ENCODE data around the gene CCDC175. TPM values are rescaled to one million over a fixed set of nuclear protein-coding genes. Genes with fewer than 3 reads are reported as not detected.

CCDC175 gene
- total RNA-seq (ENCODE audit: low replicate concordance) = 0.39 TPM in 1 of 2 replicates, not detected in the other
- long read RNA-seq = 0 reads

DNA sequence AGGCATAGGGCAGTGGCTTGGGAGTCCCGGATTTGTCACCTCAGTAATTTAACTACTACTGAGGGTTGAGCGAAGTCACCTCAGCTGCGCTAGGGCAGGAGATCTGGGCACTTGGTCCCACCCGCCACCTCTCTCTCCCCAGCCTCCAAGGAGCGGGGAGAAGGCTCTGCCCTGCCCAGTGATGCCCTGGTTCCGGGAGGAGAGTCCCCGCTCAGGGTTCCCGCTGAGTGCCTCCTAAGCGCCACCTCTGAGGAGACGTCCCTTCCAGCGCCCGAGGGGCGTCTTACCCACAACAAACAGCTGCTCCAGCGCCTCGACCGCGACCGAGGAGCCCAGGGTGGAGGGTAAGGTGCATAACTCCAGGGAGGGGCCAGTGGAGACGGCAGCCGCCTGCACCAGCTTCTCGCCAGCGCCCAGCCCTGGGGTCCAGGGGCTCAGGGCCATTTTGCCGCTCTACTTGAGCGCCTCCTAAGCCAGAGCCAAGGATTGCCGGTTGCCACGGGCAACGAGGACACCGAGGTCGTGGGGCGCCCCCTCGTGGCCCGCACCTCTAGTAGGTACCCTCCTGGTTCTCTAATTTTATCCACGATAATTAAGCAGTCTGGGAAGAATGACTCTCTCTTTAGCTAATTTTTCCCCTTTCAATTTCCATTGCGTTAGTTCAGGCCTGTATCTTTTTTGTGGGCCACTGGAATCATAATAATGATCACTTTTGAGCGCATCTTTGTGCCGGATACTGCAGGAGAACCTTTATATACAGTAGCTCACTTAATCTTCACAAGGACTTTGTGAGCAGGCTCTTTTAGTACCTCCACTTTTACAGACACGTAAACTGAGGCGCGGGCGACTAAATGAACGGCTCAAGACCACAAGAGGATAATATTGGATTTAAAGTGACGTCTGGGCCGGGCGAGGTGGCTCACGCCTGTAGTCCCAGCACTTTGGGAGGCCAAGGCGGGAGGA is at the start of gene CCDC175:
TSS of gene CCDC175 (minus strand) at position 481 of the 963 bp plus-strand sequence. CDS start at position 444, 37 bp downstream.
- peak; percentile 89 for DNase-seq (ENCODE audit: extremely low spot score, unreplicated experiment)
- H3K9me3 Mint-ChIP-seq = no peaks in the 10 kb centered on the region
- no peak within 1 kb of the TSS for H3K27ac Mint-ChIP-seq
- H3K36me3 Mint-ChIP-seq = no peaks in the 10 kb centered on the region
- TF ChIP-seq, protein P1, sequence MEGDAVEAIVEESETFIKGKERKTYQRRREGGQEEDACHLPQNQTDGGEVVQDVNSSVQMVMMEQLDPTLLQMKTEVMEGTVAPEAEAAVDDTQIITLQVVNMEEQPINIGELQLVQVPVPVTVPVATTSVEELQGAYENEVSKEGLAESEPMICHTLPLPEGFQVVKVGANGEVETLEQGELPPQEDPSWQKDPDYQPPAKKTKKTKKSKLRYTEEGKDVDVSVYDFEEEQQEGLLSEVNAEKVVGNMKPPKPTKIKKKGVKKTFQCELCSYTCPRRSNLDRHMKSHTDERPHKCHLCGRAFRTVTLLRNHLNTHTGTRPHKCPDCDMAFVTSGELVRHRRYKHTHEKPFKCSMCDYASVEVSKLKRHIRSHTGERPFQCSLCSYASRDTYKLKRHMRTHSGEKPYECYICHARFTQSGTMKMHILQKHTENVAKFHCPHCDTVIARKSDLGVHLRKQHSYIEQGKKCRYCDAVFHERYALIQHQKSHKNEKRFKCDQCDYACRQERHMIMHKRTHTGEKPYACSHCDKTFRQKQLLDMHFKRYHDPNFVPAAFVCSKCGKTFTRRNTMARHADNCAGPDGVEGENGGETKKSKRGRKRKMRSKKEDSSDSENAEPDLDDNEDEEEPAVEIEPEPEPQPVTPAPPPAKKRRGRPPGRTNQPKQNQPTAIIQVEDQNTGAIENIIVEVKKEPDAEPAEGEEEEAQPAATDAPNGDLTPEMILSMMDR (conservative IDR thresholded peaks at IDR 0.05) = peak; percentile 95
- H3K4me3 Mint-ChIP-seq = peak within 1 kb of the TSS; percentile 75
- H3K27me3 Mint-ChIP-seq = peaks cover 13% of the 10 kb centered on the region
- H3K4me1 Mint-ChIP-seq (ENCODE audit: unreplicated experiment) = no peaks in the 10 kb centered on the region

DNA sequence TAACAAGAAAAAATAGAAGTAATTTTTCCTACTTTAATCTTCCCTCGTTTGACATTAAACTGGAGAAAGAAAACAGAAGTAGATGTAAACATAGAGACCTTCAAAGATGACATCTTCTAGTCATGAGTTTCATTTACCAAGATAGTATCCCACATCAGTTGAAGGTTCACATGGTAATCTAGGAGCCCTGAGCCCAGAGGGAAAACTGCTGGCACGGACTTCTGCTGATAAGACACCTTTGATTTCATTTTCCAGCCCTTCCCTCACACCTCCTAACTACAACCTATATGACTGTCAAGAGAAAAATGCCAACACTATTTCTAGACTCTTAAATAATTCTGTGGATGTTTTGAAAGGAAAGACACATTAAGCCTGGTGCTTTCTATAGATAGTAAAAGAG is 46.0 kb upstream of the CCDC175 start:
- Mint-ChIP-seq H3K4me1 (ENCODE audit: unreplicated experiment) (no peaks in the 10 kb centered on the region), H3K4me3 (no peak overlapping the region), H3K27me3 (peaks cover 50% of the 10 kb centered on the region), H3K27ac (no peak overlapping the region), H3K9me3 (no peaks in the 10 kb centered on the region), H3K36me3 (no peaks in the 10 kb centered on the region)
- TF ChIP-seq, protein P1 (conservative IDR thresholded peaks at IDR 0.05) = no peak
- DNase-seq (ENCODE audit: extremely low spot score, unreplicated experiment) = no peak

DNA sequence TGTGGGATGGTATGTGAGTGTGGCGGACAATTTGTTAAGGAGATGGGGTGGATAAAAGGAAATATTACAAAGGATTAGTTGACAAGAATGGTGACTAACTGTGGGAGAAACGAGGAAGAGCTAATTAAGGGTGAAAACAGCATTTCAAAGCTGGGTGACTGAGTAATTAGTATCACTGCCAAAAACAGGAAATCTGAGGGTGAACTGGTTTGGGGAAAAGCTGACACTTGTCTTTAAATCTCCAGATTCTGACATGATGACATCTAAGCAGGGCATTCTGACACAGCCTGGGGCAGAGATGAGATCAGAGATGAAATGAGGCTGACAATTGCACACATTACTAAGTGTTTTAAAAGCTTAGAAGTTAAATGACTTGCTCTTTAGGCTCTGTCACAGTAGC is 42.4 kb upstream of the CCDC175 start:
- peaks cover 34% of the 10 kb centered on the region for H3K27me3 Mint-ChIP-seq
- no peaks in the 10 kb centered on the region for H3K9me3 Mint-ChIP-seq
- DNase-seq (ENCODE audit: extremely low spot score, unreplicated experiment) = no peak
- no peak overlapping the region for H3K4me3 Mint-ChIP-seq
- TF ChIP-seq, protein P1 (conservative IDR thresholded peaks at IDR 0.05) = no peak
- no peak overlapping the region for H3K27ac Mint-ChIP-seq
- no peaks in the 10 kb centered on the region for H3K4me1 Mint-ChIP-seq (ENCODE audit: unreplicated experiment)
- H3K36me3 Mint-ChIP-seq = no peaks in the 10 kb centered on the region

DNA sequence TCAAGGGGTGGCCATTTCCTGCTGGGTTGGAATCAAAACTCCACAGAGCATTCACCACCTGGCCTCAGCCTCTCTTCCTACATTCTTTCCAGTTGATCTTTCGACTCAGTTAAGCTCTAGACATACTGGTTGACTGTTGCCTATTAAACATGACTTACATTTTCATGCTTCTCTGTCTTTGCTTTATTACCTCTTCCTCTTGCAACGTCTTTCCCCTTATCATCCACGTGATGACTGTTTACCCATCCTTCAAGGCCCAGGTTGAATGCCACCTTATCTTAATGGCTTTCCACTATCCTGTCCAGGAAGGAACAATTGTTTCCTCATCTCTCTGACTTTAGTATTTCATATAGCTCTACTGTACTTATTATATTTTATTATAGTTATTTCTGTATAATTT is 24.4 kb upstream of the CCDC175 start:
- Mint-ChIP-seq H3K9me3 (no peaks in the 10 kb centered on the region), H3K27me3 (peaks cover 8% of the 10 kb centered on the region)

DNA sequence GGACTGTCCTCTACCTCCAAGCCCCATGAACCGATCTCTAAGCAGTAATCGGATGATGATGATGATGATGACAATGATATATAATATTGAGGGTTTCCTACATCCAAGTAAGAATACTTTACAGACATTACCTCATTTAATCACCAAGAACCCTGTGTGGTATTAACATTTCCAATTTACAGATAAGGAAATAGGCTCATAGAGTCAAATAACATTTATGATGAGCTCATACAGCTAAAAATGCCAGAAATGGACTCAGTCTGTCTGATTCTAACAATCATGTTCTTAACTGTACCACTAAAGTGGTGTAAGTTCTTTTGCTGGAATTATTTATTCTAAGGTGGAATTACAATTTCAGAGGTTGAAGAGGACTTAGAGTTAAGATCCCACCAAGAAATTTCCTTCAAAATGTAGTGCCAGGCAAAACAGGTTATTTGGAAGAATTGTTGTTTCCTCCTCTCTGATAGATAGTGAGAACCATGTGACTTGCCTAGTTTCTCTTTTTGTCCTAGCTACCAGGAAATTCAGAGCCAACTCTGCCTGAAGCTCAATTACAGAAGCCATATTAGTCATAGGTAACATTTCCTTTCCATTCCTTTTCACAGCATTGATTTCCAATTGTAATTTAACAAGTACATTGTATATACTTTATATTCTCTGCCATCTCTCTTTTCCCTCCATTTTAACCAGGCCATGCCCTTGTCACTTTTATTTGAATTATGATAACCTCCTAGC is 23.8 kb upstream of the CCDC175 start:
- H3K9me3 Mint-ChIP-seq = no peaks in the 10 kb centered on the region

More for the DNA sequence above, 24.4 kb upstream of the CCDC175 start:
- no peak for DNase-seq (ENCODE audit: extremely low spot score, unreplicated experiment)
- no peak overlapping the region for H3K4me3 Mint-ChIP-seq
- H3K27ac Mint-ChIP-seq = no peak overlapping the region
- H3K4me1 Mint-ChIP-seq (ENCODE audit: unreplicated experiment) = no peaks in the 10 kb centered on the region
- H3K36me3 Mint-ChIP-seq = no peaks in the 10 kb centered on the region
- TF ChIP-seq, protein P1 (conservative IDR thresholded peaks at IDR 0.05) = no peak

More for the DNA sequence above, 23.8 kb upstream of the CCDC175 start:
- no peaks in the 10 kb centered on the region for H3K36me3 Mint-ChIP-seq
- H3K4me1 Mint-ChIP-seq (ENCODE audit: unreplicated experiment) = no peaks in the 10 kb centered on the region
- H3K27ac Mint-ChIP-seq = no peak overlapping the region
- H3K27me3 Mint-ChIP-seq = peaks cover 8% of the 10 kb centered on the region
- TF ChIP-seq, protein P1 (conservative IDR thresholded peaks at IDR 0.05) = no peak
- no peak overlapping the region for H3K4me3 Mint-ChIP-seq
- DNase-seq (ENCODE audit: extremely low spot score, unreplicated experiment) = no peak

All from type B pancreatic cell (in vitro differentiated cells).